Measurements from ENCODE around the gene CLK2. TPM values are rescaled to one million over a fixed set of nuclear protein-coding genes. Genes with fewer than 3 reads are reported as not detected.
A peak's percentile ranks its signal among the peaks of the same experiment; 100 is the strongest.

CLK2 gene
- 10 to 100 TPM; 14.4 to 51.4 (median 32.9) TPM for total RNA-seq

GRCh38 chr1:155273343-155274245 is at the start of gene CLK2:
Gene CLK2 (minus strand): TSS chr1:155273504. CDS start chr1:155270977, 2,527 bp downstream.
- WGBS, 2 donors (ENCODE audit: low coverage in 1 of 2): 46 to 55% methylated on average over 3 to 15 of the region's 61 CpGs
- Histone ChIP-seq H3K4me3 (peak within 1 kb of the TSS; percentile 91 to 94), H3K36me3 (peaks cover 6 to 27% of the 10 kb centered on the region in 2 donors), H3K27ac (peak within 1 kb of the TSS; percentile 91 to 99 (median 95)), H3K9me3 (no peaks in the 10 kb centered on the region), H3K4me1 (peaks cover 0 to 65% (median 32%) of the 10 kb centered on the region in 3 donors), H3K27me3 (no peaks in the 10 kb centered on the region)
- TF ChIP-seq POLR2A (IDR thresholded peaks at IDR 0.05) (peak; percentile 73 to 75), EP300 (IDR thresholded peaks at IDR 0.05) (no peak), CTCF (IDR thresholded peaks at IDR 0.05) (peak in 1 of 4 experiments; percentile 13), POLR2AphosphoS5 (IDR thresholded peaks at IDR 0.05) (peak; percentile 96)
- ATAC-seq: peak; percentile 92

- H3K27me3 ChIP-seq: no peaks in the 10 kb centered on the region
- H3K27ac ChIP-seq: peak overlapping the region; percentile 96 to 99 (median 98)
- peaks cover 0 to 62% (median 21%) of the 10 kb centered on the region in 3 donors for H3K4me1 ChIP-seq
- 0 to 1% methylated on average over 11 to 12 of the region's 28 CpGs for WGBS, 2 donors (ENCODE audit: low coverage in 1 of 2)
- H3K9me3 ChIP-seq: no peaks in the 10 kb centered on the region
- no peak for TF ChIP-seq EP300 (IDR thresholded peaks at IDR 0.05)
- TF ChIP-seq POLR2AphosphoS5 (IDR thresholded peaks at IDR 0.05): no peak
- TF ChIP-seq POLR2A (IDR thresholded peaks at IDR 0.05): no peak
- no peak for TF ChIP-seq CTCF (IDR thresholded peaks at IDR 0.05)
- peak overlapping the region; percentile 81 to 92 for H3K4me3 ChIP-seq
- ATAC-seq: no peak
- peaks cover 0 to 30% of the 10 kb centered on the region in 2 donors for H3K36me3 ChIP-seq
Observed at GRCh38 chr1:155322571-155322952, 49.3 kb upstream of the CLK2 start.

- TF ChIP-seq POLR2AphosphoS5 (IDR thresholded peaks at IDR 0.05): no peak
- no peak for TF ChIP-seq POLR2A (IDR thresholded peaks at IDR 0.05)
- no peak for TF ChIP-seq CTCF (IDR thresholded peaks at IDR 0.05)
- TF ChIP-seq EP300 (IDR thresholded peaks at IDR 0.05): no peak
- Histone ChIP-seq H3K4me3 (peak overlapping the region in 1 of 2 donors; percentile 92), H3K36me3 (peaks cover 0 to 26% of the 10 kb centered on the region in 2 donors), H3K27ac (peak overlapping the region; percentile 96 to 99 (median 98)), H3K9me3 (no peaks in the 10 kb centered on the region), H3K4me1 (peaks cover 0 to 59% (median 21%) of the 10 kb centered on the region in 3 donors), H3K27me3 (no peaks in the 10 kb centered on the region)
- 0 to 38% methylated on average over 4 to 9 of the region's 27 CpGs for WGBS, 2 donors (ENCODE audit: low coverage in 1 of 2)
- no peak for ATAC-seq
Observed at GRCh38 chr1:155321639-155322503, 48.6 kb upstream of the CLK2 start.

GRCh38 chr1:155320661-155321617 is 47.6 kb upstream of the CLK2 start, which contains the start of gene RUSC1:
Gene RUSC1 (plus strand): TSS chr1:155320894. CDS start chr1:155321774, 880 bp downstream.
- H3K4me1 ChIP-seq: peaks cover 0 to 50% (median 21%) of the 10 kb centered on the region in 3 donors
- ATAC-seq: peak; percentile 28

More at GRCh38 chr1:155320661-155321617, 47.6 kb upstream of the CLK2 start, which contains the start of gene RUSC1:
- Histone ChIP-seq H3K36me3 (peaks cover 0 to 17% of the 10 kb centered on the region in 2 donors), H3K4me3 (peak within 1 kb of the TSS; percentile 47 to 92), H3K9me3 (no peaks in the 10 kb centered on the region), H3K27ac (peak within 1 kb of the TSS; percentile 96 to 99 (median 98)), H3K27me3 (no peaks in the 10 kb centered on the region)
- 1 to 3% methylated on average over 10 to 12 of the region's 51 CpGs for WGBS, 2 donors (ENCODE audit: low coverage in 1 of 2)
- TF ChIP-seq EP300 (IDR thresholded peaks at IDR 0.05): no peak
- TF ChIP-seq POLR2AphosphoS5 (IDR thresholded peaks at IDR 0.05): peak; percentile 47
- TF ChIP-seq CTCF (IDR thresholded peaks at IDR 0.05): peak in 1 of 4 experiments; percentile 23
- peak in 1 of 2 donors; percentile 50 for TF ChIP-seq POLR2A (IDR thresholded peaks at IDR 0.05)
